GM19239 (cell line): Measurements from ENCODE around the gene NOL4L.
"Not testable (repeated sequence)": the region's sequence is repeated elsewhere in the genome, so short reads cannot be mapped to it uniquely, and the experiment has no call there.

Experiments used
- DNase-seq: peaks from one replicate; pipeline ENCODE4 v3.0.0; 2011; ENCODE audit warnings: low spot score; ENCODE audit not compliant: insufficient read length
- FAIRE-seq: peaks from 2 replicates; lab custom pipeline; 2011; peaks lifted over from hg19 to GRCh38; lab: Jason Lieb, UNC

The NOL4L gene

GRCh38 chr20:32407131-32407750, 177.9 kb downstream of the NOL4L start:
- not testable (repeated sequence) for FAIRE-seq, DNase-seq

- no peak for DNase-seq
- no peak for FAIRE-seq
Measured at GRCh38 chr20:32406701-32407100, 178.4 kb downstream of the NOL4L start.

- no peak for FAIRE-seq
Measured at GRCh38 chr20:32404017-32404416, 181.1 kb downstream of the NOL4L start.

GRCh38 chr20:32400476-32400875, 184.7 kb downstream of the NOL4L start:
- FAIRE-seq (no peak), DNase-seq (no peak)

More at GRCh38 chr20:32404017-32404416, 181.1 kb downstream of the NOL4L start:
- no peak for DNase-seq

- DNase-seq: no peak
- no peak for FAIRE-seq
Measured at GRCh38 chr20:32397567-32398084, 187.5 kb downstream of the NOL4L start.

GRCh38 chr20:32396646-32397160, 188.4 kb downstream of the NOL4L start:
- FAIRE-seq (no peak), DNase-seq (no peak)

- DNase-seq: no peak
- no peak for FAIRE-seq
Measured at GRCh38 chr20:32395066-32395465, 190.1 kb downstream of the NOL4L start.
